Neural crest cell (in vitro differentiated cells): Measurements from ENCODE around the gene VIPR2. TPM values are rescaled to one million over a fixed set of nuclear protein-coding genes. Genes with fewer than 3 reads are reported as not detected.

Source experiments
- DNase-seq: peaks from one replicate; pipeline ENCODE4 v3.0.0; 2021; ENCODE audit warnings: low read depth, mixed read lengths, low spot score
- H3K27ac Mint-ChIP-seq: one replicate; pipeline ENCODE4 v1.8.0; 2021; ENCODE audit warnings: mild to moderate bottlenecking, mixed read lengths; ENCODE audit not compliant: unreplicated experiment
- H3K27me3 Mint-ChIP-seq: 2 replicates; pipeline ENCODE4 v1.8.0; 2021; ENCODE audit warnings: low read depth, mild to moderate bottlenecking, mixed read lengths
- H3K36me3 Mint-ChIP-seq: 2 replicates; pipeline ENCODE4 v1.8.0; 2021; ENCODE audit warnings: low read depth, mild to moderate bottlenecking, mixed read lengths
- H3K4me1 Mint-ChIP-seq: 2 replicates; pipeline ENCODE4 v1.8.0; 2021; ENCODE audit warnings: mixed read lengths
- H3K4me3 Mint-ChIP-seq: one replicate; pipeline ENCODE4 v1.8.0; 2021; ENCODE audit warnings: mild to moderate bottlenecking, mixed read lengths
- H3K9me3 Mint-ChIP-seq: 2 replicates; pipeline ENCODE4 v1.8.0; 2021; ENCODE audit warnings: mixed read lengths
- total RNA-seq: library from RNA; stranded (reverse); gene quantifications from 2 replicates; pipeline ENCODE4 v1.2.1, GENCODE V29; 2021
- TF ChIP-seq, protein P1 (sequence below): fragments of 200-600 bp; sonication (generic); conservative IDR thresholded peaks from 2 replicates; pipeline ENCODE4 v1.5.0; 2021; ENCODE audit warnings: antibody characterized with exemption, mild to moderate bottlenecking

Gene VIPR2
- total RNA-seq, 1 donor from 2014 or later = 0.16 TPM

DNA sequence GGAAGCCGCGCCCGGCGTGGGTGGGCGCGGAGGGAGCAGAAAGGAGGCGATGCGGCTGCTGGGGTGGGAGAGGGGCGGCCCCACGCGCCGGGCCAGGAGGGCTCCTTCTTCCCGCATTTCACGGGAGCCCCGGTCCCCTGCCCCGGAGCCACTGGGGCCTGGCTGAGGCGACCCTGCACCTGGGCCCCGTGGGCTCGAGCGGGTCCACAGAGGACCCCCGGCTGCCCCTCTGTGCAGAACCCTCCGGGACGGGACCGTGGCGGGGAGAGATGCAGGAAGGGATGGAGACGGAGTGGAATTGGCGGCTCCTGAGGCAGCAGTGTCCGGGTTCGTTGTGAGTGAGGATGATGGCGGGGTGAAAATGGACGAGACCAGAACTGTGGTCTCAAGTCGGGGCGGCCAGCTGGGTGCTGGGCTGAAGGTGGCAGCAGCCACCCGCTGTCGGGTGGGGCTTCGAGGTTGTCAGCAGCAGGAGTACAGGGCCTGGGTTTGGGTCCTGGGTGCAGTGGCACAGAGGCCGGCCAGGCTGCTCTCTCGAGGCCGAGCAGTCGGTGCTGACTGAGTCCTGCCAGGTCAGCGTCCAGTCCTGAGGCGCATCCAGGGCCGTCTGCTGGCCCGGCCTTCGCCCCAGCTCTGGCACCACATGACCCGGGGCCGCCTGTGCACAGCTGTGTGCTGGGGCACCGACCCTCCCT, 80.4 kb downstream of the VIPR2 start:
- no peak overlapping the region for H3K27ac Mint-ChIP-seq
- H3K4me3 Mint-ChIP-seq = no peak overlapping the region
- DNase-seq = no peak

DNA sequence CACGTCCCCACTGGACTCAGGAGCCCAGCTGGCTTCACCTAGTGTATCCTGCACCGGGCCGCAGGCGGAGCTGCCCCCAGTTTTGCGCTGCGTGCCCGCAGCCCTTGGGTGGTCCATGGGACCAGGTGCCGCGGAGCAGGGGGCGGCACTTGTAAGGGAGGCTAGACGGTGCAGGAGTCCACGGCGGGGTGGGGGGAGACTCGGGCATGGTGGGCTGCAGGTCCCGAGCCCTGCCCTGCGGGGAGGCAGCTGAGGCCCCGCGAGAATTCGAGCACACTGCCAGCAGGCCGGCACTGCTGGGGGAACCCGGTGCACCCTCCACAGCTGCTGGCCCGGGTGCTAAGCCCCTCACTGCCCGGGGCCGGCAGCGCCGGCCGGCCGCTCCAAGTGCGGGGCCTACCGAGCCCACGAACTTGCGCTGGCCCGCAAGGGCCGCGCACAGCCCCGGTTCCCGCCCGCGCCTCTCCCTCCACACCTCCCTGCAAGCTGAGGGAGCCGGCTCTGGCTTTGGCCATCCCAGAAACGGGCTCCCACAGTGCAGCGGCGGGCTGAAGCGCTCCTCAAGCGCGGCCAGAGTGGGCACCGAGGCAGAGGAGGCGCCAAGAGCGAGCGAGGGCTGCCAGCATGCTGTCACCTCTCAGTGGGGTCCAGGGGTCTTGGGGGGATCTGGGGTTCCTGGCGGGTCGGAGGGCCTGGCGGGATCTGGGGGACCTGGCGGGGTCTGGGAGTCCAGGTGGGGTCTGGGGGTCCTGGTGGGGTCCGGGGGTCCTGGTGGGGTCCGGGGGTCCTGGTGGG, 81.4 kb downstream of the VIPR2 start:
- Mint-ChIP-seq H3K36me3 (peaks cover 3% of the 10 kb centered on the region), H3K27ac (no peak overlapping the region), H3K4me1 (peaks cover 3% of the 10 kb centered on the region), H3K4me3 (no peak overlapping the region), H3K9me3 (peaks cover 4% of the 10 kb centered on the region), H3K27me3 (peaks cover 13% of the 10 kb centered on the region)
- TF ChIP-seq, protein P1, sequence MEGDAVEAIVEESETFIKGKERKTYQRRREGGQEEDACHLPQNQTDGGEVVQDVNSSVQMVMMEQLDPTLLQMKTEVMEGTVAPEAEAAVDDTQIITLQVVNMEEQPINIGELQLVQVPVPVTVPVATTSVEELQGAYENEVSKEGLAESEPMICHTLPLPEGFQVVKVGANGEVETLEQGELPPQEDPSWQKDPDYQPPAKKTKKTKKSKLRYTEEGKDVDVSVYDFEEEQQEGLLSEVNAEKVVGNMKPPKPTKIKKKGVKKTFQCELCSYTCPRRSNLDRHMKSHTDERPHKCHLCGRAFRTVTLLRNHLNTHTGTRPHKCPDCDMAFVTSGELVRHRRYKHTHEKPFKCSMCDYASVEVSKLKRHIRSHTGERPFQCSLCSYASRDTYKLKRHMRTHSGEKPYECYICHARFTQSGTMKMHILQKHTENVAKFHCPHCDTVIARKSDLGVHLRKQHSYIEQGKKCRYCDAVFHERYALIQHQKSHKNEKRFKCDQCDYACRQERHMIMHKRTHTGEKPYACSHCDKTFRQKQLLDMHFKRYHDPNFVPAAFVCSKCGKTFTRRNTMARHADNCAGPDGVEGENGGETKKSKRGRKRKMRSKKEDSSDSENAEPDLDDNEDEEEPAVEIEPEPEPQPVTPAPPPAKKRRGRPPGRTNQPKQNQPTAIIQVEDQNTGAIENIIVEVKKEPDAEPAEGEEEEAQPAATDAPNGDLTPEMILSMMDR = no peak
- no peak for DNase-seq

More for the DNA sequence above, 80.4 kb downstream of the VIPR2 start:
- peaks cover 13% of the 10 kb centered on the region for H3K27me3 Mint-ChIP-seq
- TF ChIP-seq, protein P1 = no peak
- H3K36me3 Mint-ChIP-seq = peaks cover 3% of the 10 kb centered on the region
- H3K4me1 Mint-ChIP-seq = peaks cover 12% of the 10 kb centered on the region
- H3K9me3 Mint-ChIP-seq = peaks cover 4% of the 10 kb centered on the region

DNA sequence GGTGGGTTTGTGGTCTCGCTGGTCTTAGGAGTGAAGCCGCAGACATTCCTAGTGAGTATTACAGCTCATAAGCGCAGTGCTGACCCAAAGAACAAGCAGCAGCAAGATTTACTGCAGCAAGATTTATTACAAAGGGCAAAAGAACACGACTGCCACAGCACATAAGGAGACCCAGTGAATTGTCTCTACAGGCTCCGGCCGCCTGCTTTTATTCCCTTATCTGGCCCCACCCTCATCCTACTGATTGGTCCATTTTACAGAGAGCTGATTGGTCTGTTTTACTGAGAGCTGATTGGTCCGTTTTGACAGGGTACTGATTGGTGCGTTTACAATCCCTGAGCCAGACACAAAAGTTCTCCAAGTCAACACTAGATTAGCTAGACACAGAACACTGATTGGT, 82.1 kb downstream of the VIPR2 start:
- H3K4me3 Mint-ChIP-seq = no peak overlapping the region
- H3K9me3 Mint-ChIP-seq = peaks cover 4% of the 10 kb centered on the region
- H3K36me3 Mint-ChIP-seq = peaks cover 3% of the 10 kb centered on the region
- TF ChIP-seq, protein P1 = no peak
- DNase-seq = no peak
- no peaks in the 10 kb centered on the region for H3K4me1 Mint-ChIP-seq
- peaks cover 13% of the 10 kb centered on the region for H3K27me3 Mint-ChIP-seq
- H3K27ac Mint-ChIP-seq = no peak overlapping the region

DNA sequence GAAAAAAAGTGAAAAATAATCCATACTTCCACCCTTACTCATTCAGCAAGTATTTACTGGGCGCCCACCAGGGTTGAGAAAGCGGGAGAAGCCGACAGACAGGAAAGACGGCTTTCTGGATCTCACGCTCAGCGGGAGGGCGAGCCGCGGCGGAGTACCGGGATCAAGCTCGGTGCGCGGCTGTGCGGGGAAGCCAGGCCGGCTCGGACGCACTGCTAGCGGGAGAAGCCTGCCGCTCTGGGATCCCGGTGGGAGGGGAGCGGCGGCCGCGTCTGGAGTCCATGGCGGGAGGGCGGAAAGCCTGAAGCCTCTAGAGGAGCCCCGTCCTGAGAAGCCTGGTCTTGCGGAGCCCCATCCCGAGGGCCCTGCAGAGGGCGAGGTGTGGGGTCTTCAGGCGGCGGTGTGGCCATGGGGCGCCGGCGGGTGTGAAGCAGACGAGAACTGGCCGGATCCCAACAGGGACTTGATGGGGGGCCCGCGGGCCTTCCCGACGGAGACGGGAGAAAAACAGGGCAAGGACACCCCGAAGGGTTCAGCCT, 82.9 kb downstream of the VIPR2 start:
- peaks cover 4% of the 10 kb centered on the region for H3K9me3 Mint-ChIP-seq
- peaks cover 12% of the 10 kb centered on the region for H3K27me3 Mint-ChIP-seq
- TF ChIP-seq, protein P1 = no peak
- no peak overlapping the region for H3K27ac Mint-ChIP-seq
- H3K4me3 Mint-ChIP-seq = no peak overlapping the region
- H3K4me1 Mint-ChIP-seq = no peaks in the 10 kb centered on the region
- H3K36me3 Mint-ChIP-seq = peaks cover 3% of the 10 kb centered on the region
- DNase-seq = no peak

DNA sequence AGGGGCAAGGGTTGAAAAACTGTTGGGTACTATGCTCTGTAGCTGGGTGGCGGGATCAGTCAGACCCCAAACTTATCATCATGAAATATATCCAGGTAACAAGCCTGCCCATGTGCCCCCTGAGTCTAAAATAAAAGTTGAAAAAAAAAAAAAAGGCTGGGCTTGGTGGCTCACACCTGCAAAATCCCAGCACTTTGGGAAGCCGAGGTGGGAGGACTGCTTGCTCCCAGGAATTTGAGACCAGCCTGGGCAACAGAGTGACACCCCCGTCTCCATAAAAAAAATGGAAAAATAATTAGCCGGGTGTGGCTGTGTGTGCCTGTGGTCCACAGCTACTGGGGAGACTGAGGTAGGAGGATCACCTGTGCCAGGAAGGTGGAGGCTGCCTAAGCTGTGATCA, 83.5 kb downstream of the VIPR2 start:
- no peak for DNase-seq
- Mint-ChIP-seq H3K27ac (no peak overlapping the region), H3K4me3 (no peak overlapping the region), H3K9me3 (peaks cover 4% of the 10 kb centered on the region), H3K27me3 (peaks cover 11% of the 10 kb centered on the region), H3K4me1 (no peaks in the 10 kb centered on the region), H3K36me3 (peaks cover 3% of the 10 kb centered on the region)
- TF ChIP-seq, protein P1 = no peak
